WTC11 (cell line): ENCODE results near the gene BICDL1. TPM values are rescaled to one million over a fixed set of nuclear protein-coding genes. Genes with fewer than 3 reads are reported as not detected.
"Not testable (repeated sequence)": the region's sequence is repeated elsewhere in the genome, so short reads cannot be mapped to it uniquely, and the experiment has no call there.

Experiments used
- ATAC-seq: fragments of 200-7000 bp; cut with Tn5 transposase; 2 replicates; pipeline ENCODE4 v1.10.0; 2021; ENCODE audit warnings: mild to moderate bottlenecking, moderate library complexity
- CTCF ChIA-PET: fragments of 300-600 bp; sonication (Branson Sonifier 250); formaldehyde crosslinking; loops from one replicate; lab custom pipeline; 2021; ENCODE audit warnings: antibody characterized with exemption; lab: Charles Lee
- POLR2A ChIA-PET: fragments of 350-600 bp; sonication (Branson Sonifier 250); formaldehyde crosslinking; loops from one replicate; lab custom pipeline; 2021; ENCODE audit warnings: antibody characterized with exemption; lab: Charles Lee
- DNase-seq: peaks from one replicate; pipeline ENCODE4 v3.0.0; 2021; ENCODE audit warnings: low spot score
- H3K27ac Mint-ChIP-seq: 2 replicates; pipeline ENCODE4 v1.8.0; 2021; ENCODE audit warnings: mixed read lengths
- H3K27me3 Mint-ChIP-seq: 2 replicates; pipeline ENCODE4 v1.8.0; 2021; ENCODE audit warnings: low read depth, mild to moderate bottlenecking, moderate library complexity, mixed read lengths
- H3K36me3 Mint-ChIP-seq: 2 replicates; pipeline ENCODE4 v1.8.0; 2021; ENCODE audit warnings: mixed read lengths
- H3K4me1 Mint-ChIP-seq: 2 replicates; pipeline ENCODE4 v1.8.0; 2022; ENCODE audit warnings: mixed read lengths
- H3K4me3 Mint-ChIP-seq: 2 replicates; pipeline ENCODE4 v1.8.0; 2021; ENCODE audit warnings: mild to moderate bottlenecking, moderate library complexity, mixed read lengths
- H3K9me3 Mint-ChIP-seq: 2 replicates; pipeline ENCODE4 v1.8.0; 2021; ENCODE audit warnings: mixed read lengths
- AFF4 ChIP-seq: sonication (generic); formaldehyde crosslinking; IDR thresholded peaks from 2 replicates; pipeline ENCODE4 v1.8.1; 2023; ENCODE audit warnings: mild to moderate bottlenecking, missing genetic modification reagents, borderline replicate concordance
- ATF3 ChIP-seq: sonication (generic); formaldehyde crosslinking; conservative IDR thresholded peaks from 2 replicates; pipeline ENCODE4 v1.8.1; 2022; ENCODE audit warnings: mild to moderate bottlenecking, missing genetic modification reagents
- CBFB ChIP-seq: sonication (generic); formaldehyde crosslinking; IDR thresholded peaks from 2 replicates; pipeline ENCODE4 v1.8.1; 2022; ENCODE audit warnings: mild to moderate bottlenecking, low read depth, missing genetic modification reagents
- CREB1 ChIP-seq: sonication (generic); formaldehyde crosslinking; IDR thresholded peaks from 2 replicates; pipeline ENCODE4 v1.8.0; 2023; ENCODE audit warnings: mild to moderate bottlenecking, missing genetic modification reagents
- CREM ChIP-seq: sonication (generic); formaldehyde crosslinking; IDR thresholded peaks from 2 replicates; pipeline ENCODE4 v1.8.1; 2022; ENCODE audit warnings: mild to moderate bottlenecking, missing genetic modification reagents, moderate library complexity
- CTCF ChIP-seq: fragments of 200-600 bp; IDR thresholded peaks from 2 replicates; pipeline ENCODE4 v1.8.0; 2022; ENCODE audit warnings: antibody characterized with exemption
- ESRRA ChIP-seq: sonication (generic); formaldehyde crosslinking; IDR thresholded peaks from 2 replicates; pipeline ENCODE4 v1.8.1; 2022; ENCODE audit warnings: mild to moderate bottlenecking, missing genetic modification reagents, borderline replicate concordance
- FOXK1 ChIP-seq: sonication (generic); formaldehyde crosslinking; IDR thresholded peaks from 2 replicates; pipeline ENCODE4 v1.8.0; 2022; ENCODE audit warnings: mild to moderate bottlenecking, moderate library complexity, missing genetic modification reagents
- HMGXB4 ChIP-seq: sonication (generic); formaldehyde crosslinking; IDR thresholded peaks from 2 replicates; pipeline ENCODE4 v1.8.1; 2023; ENCODE audit warnings: mild to moderate bottlenecking, moderate library complexity, missing genetic modification reagents
- JAZF1 ChIP-seq: fragments of 250-450 bp; sonication (Bioruptor Pico); IDR thresholded peaks from 2 replicates; pipeline ENCODE4 v1.9.0; 2021; ENCODE audit warnings: moderate library complexity, mild to moderate bottlenecking, inconsistent platforms
- MXD4 ChIP-seq: fragments of 250-450 bp; sonication (Bioruptor Pico); IDR thresholded peaks from 2 replicates; pipeline ENCODE4 v1.8.0; 2021; ENCODE audit warnings: mild to moderate bottlenecking, moderate library complexity, borderline replicate concordance
- NFATC4 ChIP-seq: fragments of 250-450 bp; sonication (Bioruptor Pico); IDR thresholded peaks from 2 replicates; pipeline ENCODE4 v1.9.0; 2021; ENCODE audit warnings: mild to moderate bottlenecking
- SOX15 ChIP-seq: fragments of 250-450 bp; sonication (Bioruptor Pico); IDR thresholded peaks from 2 replicates; pipeline ENCODE4 v1.9.0; 2021; ENCODE audit warnings: mild to moderate bottlenecking
- ZNF138 ChIP-seq: sonication (generic); formaldehyde crosslinking; conservative IDR thresholded peaks from 2 replicates; pipeline ENCODE4 v1.8.1; 2022; ENCODE audit warnings: mild to moderate bottlenecking, moderate library complexity, missing genetic modification reagents
- ZNF232 ChIP-seq: sonication (generic); formaldehyde crosslinking; IDR thresholded peaks from 2 replicates; pipeline ENCODE4 v1.8.0; 2022; ENCODE audit warnings: mild to moderate bottlenecking, missing genetic modification reagents
- total RNA-seq: library from RNA; stranded (reverse); gene quantifications from 3 replicates; pipeline ENCODE4 v1.2.3, GENCODE V29; 2021
- TF ChIP-seq, protein P1 (sequence below): sonication (generic); formaldehyde crosslinking; IDR thresholded peaks from 2 replicates; pipeline ENCODE4 v1.8.0; 2022; ENCODE audit warnings: mild to moderate bottlenecking, missing genetic modification reagents
- TF ChIP-seq, protein P2 (sequence below): sonication (generic); formaldehyde crosslinking; IDR thresholded peaks from 2 replicates; pipeline ENCODE4 v1.8.1; 2023; ENCODE audit warnings: mild to moderate bottlenecking, missing genetic modification reagents, moderate library complexity
- TF ChIP-seq, protein P3 (sequence below): fragments of 250-450 bp; sonication (Bioruptor Pico); IDR thresholded peaks from 2 replicates; pipeline ENCODE4 v1.9.0; 2021; ENCODE audit warnings: moderate library complexity, mild to moderate bottlenecking, inconsistent platforms, borderline replicate concordance
- TF ChIP-seq, protein P4 (sequence below): sonication (generic); formaldehyde crosslinking; IDR thresholded peaks from 2 replicates; pipeline ENCODE4 v1.8.1; 2022; ENCODE audit warnings: low read depth, missing genetic modification reagents, borderline replicate concordance

BICDL1 gene
- total RNA-seq, 1 experiment from 2014 or later: 23.1 TPM

DNA sequence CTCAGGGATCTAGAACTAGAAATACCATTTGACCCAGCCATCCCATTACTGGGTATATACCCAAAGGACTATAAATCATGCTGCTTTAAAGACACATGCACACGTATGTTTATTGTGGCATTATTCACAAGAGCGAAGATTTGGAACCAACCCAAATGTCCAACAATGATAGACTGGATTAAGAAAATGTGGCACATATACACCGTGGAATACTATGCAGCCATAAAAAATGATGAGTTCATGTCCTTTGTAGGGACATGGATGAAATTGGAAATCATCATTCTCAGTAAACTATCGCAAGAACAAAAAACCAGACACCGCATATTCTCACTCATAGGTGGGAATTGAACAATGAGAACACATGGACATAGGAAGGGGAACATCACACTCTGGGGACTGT, 56.3 kb downstream of the BICDL1 start:
- H3K4me3 Mint-ChIP-seq, H3K36me3 Mint-ChIP-seq, H3K9me3 Mint-ChIP-seq, H3K27me3 Mint-ChIP-seq, ATAC-seq, POLR2A ChIA-PET, H3K27ac Mint-ChIP-seq, CTCF ChIA-PET, DNase-seq: not testable (repeated sequence)
- H3K4me1 Mint-ChIP-seq: peaks cover 12% of the 10 kb centered on the region

GRCh38 chr12:120047072-120047471, 58.0 kb downstream of the BICDL1 start:
- Mint-ChIP-seq H3K4me3 (no peak overlapping the region), H3K27me3 (no peaks in the 10 kb centered on the region), H3K9me3 (peaks cover 8% of the 10 kb centered on the region), H3K4me1 (no peaks in the 10 kb centered on the region), H3K27ac (no peak overlapping the region), H3K36me3 (peaks cover 7% of the 10 kb centered on the region)
- CTCF ChIA-PET: no interaction called here
- ATAC-seq: no peak
- DNase-seq: no peak
- TF ChIP-seq CREB1 (CRISPR knock-in tag): no peak
- no peak for TF ChIP-seq NFATC4 (CRISPR knock-in tag)
- TF ChIP-seq ZNF138 (CRISPR knock-in tag): no peak
- no peak for TF ChIP-seq ATF3 (CRISPR knock-in tag)
- TF ChIP-seq HMGXB4 (CRISPR knock-in tag): no peak
- TF ChIP-seq, protein P1, sequence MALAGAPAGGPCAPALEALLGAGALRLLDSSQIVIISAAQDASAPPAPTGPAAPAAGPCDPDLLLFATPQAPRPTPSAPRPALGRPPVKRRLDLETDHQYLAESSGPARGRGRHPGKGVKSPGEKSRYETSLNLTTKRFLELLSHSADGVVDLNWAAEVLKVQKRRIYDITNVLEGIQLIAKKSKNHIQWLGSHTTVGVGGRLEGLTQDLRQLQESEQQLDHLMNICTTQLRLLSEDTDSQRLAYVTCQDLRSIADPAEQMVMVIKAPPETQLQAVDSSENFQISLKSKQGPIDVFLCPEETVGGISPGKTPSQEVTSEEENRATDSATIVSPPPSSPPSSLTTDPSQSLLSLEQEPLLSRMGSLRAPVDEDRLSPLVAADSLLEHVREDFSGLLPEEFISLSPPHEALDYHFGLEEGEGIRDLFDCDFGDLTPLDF (CRISPR knock-in tag): no peak
- TF ChIP-seq CTCF: no peak
- no peak for TF ChIP-seq FOXK1 (CRISPR knock-in tag)
- no peak for TF ChIP-seq SOX15 (CRISPR knock-in tag)
- TF ChIP-seq AFF4 (CRISPR knock-in tag): no peak
- no peak for TF ChIP-seq CREM
- no peak for TF ChIP-seq CBFB
- TF ChIP-seq ZNF232 (CRISPR knock-in tag): no peak
- POLR2A ChIA-PET: no interaction called here

DNA sequence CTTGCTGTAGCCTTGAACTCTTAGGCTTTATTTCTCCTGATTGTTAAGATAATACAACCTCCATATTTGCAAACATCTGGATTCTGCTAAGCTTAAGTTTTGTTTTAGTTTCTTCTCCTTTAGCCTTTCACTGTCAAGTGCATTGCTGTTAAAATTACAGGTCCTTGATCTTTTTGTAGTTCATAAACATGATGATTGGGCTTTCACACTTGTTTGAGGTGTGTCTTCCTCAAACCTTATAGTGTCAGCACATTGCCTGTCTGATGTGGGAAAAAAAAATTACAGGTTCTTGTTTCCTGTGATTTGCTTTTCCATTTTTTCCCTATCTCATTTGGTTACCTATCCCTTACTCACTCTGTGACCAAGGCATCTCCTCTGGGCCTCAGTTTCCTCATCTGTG, 59.2 kb downstream of the BICDL1 start:
- Mint-ChIP-seq H3K4me1 (no peaks in the 10 kb centered on the region), H3K36me3 (peaks cover 7% of the 10 kb centered on the region), H3K27me3 (no peaks in the 10 kb centered on the region), H3K4me3 (no peak overlapping the region), H3K27ac (no peak overlapping the region), H3K9me3 (peaks cover 11% of the 10 kb centered on the region)
- CTCF ChIA-PET: no interaction called here
- POLR2A ChIA-PET: no interaction called here
- DNase-seq: no peak
- ATAC-seq: no peak
- TF ChIP-seq, protein P2, sequence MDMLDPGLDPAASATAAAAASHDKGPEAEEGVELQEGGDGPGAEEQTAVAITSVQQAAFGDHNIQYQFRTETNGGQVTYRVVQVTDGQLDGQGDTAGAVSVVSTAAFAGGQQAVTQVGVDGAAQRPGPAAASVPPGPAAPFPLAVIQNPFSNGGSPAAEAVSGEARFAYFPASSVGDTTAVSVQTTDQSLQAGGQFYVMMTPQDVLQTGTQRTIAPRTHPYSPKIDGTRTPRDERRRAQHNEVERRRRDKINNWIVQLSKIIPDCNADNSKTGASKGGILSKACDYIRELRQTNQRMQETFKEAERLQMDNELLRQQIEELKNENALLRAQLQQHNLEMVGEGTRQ (CRISPR knock-in tag): no peak
- TF ChIP-seq MXD4 (CRISPR knock-in tag): no peak
- TF ChIP-seq JAZF1 (CRISPR knock-in tag): no peak
- TF ChIP-seq ESRRA: no peak
- TF ChIP-seq, protein P3, sequence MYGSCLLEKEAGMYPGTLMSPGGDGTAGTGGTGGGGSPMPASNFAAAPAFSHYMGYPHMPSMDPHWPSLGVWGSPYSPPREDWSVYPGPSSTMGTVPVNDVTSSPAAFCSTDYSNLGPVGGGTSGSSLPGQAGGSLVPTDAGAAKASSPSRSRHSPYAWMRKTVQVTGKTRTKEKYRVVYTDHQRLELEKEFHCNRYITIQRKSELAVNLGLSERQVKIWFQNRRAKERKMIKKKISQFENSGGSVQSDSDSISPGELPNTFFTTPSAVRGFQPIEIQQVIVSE (CRISPR knock-in tag): no peak
- TF ChIP-seq, protein P4, sequence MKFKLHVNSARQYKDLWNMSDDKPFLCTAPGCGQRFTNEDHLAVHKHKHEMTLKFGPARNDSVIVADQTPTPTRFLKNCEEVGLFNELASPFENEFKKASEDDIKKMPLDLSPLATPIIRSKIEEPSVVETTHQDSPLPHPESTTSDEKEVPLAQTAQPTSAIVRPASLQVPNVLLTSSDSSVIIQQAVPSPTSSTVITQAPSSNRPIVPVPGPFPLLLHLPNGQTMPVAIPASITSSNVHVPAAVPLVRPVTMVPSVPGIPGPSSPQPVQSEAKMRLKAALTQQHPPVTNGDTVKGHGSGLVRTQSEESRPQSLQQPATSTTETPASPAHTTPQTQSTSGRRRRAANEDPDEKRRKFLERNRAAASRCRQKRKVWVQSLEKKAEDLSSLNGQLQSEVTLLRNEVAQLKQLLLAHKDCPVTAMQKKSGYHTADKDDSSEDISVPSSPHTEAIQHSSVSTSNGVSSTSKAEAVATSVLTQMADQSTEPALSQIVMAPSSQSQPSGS: no peak
